Pancreas (tissue), 10 donors: ENCODE measurements around the gene MAD1L1. TPM values are rescaled to one million over a fixed set of nuclear protein-coding genes. Genes with fewer than 3 reads are reported as not detected.
A peak's percentile ranks its signal among the peaks of the same experiment; 100 is the strongest.

ENCODE experiments used
- ATAC-seq, 4 donors: fragments of 200-7000 bp; cut with Tn5 transposase; one replicate each; pipeline versions ENCODE4 v1.8.0 to v1.9.1; 2020; ENCODE audit warnings: mild to moderate bottlenecking in 4 of 4, moderate library complexity in 4 of 4
- DNase-seq, 6 donors: peaks; one replicate each; pipeline ENCODE4 v3.0.0-alpha.2; 2020
- FAIRE-seq: peaks from 2 replicates; lab custom pipeline; 2012; peaks lifted over from hg19 to GRCh38; lab: Jason Lieb, UNC
- H3K27ac ChIP-seq, 4 donors: fragments of 200-600 bp; sonication (generic); 1 replicate in 3 of 4; 2 replicates in 1 of 4; pipeline versions ENCODE4 v1.5.0 to v1.8.0; 2020
- H3K27me3 ChIP-seq, 4 donors: fragments of 200-600 bp; one replicate each; pipeline ENCODE4 v1.8.0; 2021
- H3K36me3 ChIP-seq, 3 donors: fragments of 200-600 bp; sonication (generic) in 1 of 3; one replicate each; pipeline versions ENCODE4 v1.5.0 to v1.8.0; 2020 to 2021
- H3K4me1 ChIP-seq, 3 donors: fragments of 200-600 bp; one replicate each; pipeline ENCODE4 v1.8.0; 2021
- H3K4me3 ChIP-seq, 4 donors: fragments of 200-600 bp; sonication (generic) in 2 of 4; one replicate each; pipeline versions ENCODE4 v1.5.0 to v1.8.0; 2020 to 2021
- H3K9me3 ChIP-seq, 4 donors: fragments of 200-600 bp; one replicate each; pipeline ENCODE4 v1.8.0; 2021
- WGBS, 2 donors: extraction: QIAGEN DNeasy Blood & Tissue Kit; methylation state at CpG; one replicate each; pipeline ENCODE4 v1.1.7; 2013; 5-methylcytosine and 5-hydroxymethylcytosine counted together
- intact Hi-C, 3 donors: fragments of 100-400 bp; cut with DNase I; formaldehyde crosslinking; loops; one replicate each; pipeline versions ENCODE4 v1.11.1 to v1.14.2; 2022
- polyA plus RNA-seq, 2 donors: library from polyadenylated mRNA; stranded (reverse); fragments of 200-250 nt; gene quantifications; one replicate each; pipeline ENCODE4 v1.2.3, GENCODE V29; 2013
- total RNA-seq, 6 donors: library from RNA; stranded (reverse); fragmentation: NEBNext Ultra II Directional in 4 of 6; extraction: Animal tissue kit (Norgen Biotek cat#: 25700) in 4 of 6; gene quantifications; one replicate each; pipeline versions ENCODE4 v1.2.1 to v1.2.4, GENCODE V29; 2021 to 2023
- TF ChIP-seq, protein P1 (sequence below), 4 donors: fragments of 200-600 bp; sonication (generic) in 3 of 4; IDR thresholded peaks; one replicate each; pipeline versions ENCODE4 v1.5.0 to v1.8.0; 2021; ENCODE audit warnings: antibody characterized with exemption in 4 of 4
- donor health status: healthy with polysubstance abuse.
- donor health status: DM: no; HTN: no; CAD: no; lungs with moderate emphysema.
- donor health status: DM: no; HTN: no; CAD: no.
- donor health status: control.
- donor health status: control.
- donor health status: Bipolar disorder and iron deficiency.
- donor health status: DM: yes; HTN: yes; CAD: no.
- donor health status: DM: no; HTN: no; CAD: no.
- donor health status: DM: no; HTN: no; CAD: no.
- donor health status: DM: yes; HTN: yes; CAD: no.

The MAD1L1 gene
- total and polyA plus RNA-seq, 8 donors, result 9.8 to 28.2 (median 11.9) TPM

- no peak for FAIRE-seq
- H3K4me3 ChIP-seq, result no peak overlapping the region
- 87 to 94% methylated on average over 19 to 25 of the region's 25 CpGs for WGBS, 2 donors
- H3K27me3 ChIP-seq, result no peaks in the 10 kb centered on the region
- no peaks in the 10 kb centered on the region for H3K9me3 ChIP-seq
- no peaks in the 10 kb centered on the region for H3K36me3 ChIP-seq
- intact Hi-C loops, result no loop called here
- TF ChIP-seq, protein P1, sequence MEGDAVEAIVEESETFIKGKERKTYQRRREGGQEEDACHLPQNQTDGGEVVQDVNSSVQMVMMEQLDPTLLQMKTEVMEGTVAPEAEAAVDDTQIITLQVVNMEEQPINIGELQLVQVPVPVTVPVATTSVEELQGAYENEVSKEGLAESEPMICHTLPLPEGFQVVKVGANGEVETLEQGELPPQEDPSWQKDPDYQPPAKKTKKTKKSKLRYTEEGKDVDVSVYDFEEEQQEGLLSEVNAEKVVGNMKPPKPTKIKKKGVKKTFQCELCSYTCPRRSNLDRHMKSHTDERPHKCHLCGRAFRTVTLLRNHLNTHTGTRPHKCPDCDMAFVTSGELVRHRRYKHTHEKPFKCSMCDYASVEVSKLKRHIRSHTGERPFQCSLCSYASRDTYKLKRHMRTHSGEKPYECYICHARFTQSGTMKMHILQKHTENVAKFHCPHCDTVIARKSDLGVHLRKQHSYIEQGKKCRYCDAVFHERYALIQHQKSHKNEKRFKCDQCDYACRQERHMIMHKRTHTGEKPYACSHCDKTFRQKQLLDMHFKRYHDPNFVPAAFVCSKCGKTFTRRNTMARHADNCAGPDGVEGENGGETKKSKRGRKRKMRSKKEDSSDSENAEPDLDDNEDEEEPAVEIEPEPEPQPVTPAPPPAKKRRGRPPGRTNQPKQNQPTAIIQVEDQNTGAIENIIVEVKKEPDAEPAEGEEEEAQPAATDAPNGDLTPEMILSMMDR (IDR thresholded peaks at IDR 0.05), result no peak
- no peak overlapping the region for H3K27ac ChIP-seq
- no peaks in the 10 kb centered on the region for H3K4me1 ChIP-seq
- peak in 2 of 6 donors; percentile 12 to 59 for DNase-seq
- no peak for ATAC-seq
Measured at GRCh38 chr7:1913466-1914282, 319.1 kb downstream of the MAD1L1 start.

GRCh38 chr7:1912593-1913465 lies 319.9 kb downstream of the MAD1L1 start:
- H3K4me1 ChIP-seq, result no peaks in the 10 kb centered on the region
- peak in 1 of 4 donors; percentile 13 for ATAC-seq
- WGBS, 2 donors, result 84 to 88% methylated on average over 41 of the region's 41 CpGs
- no peak overlapping the region for H3K27ac ChIP-seq
- intact Hi-C loops, result no loop called here
- H3K4me3 ChIP-seq, result no peak overlapping the region
- no peaks in the 10 kb centered on the region for H3K9me3 ChIP-seq
- no peaks in the 10 kb centered on the region for H3K36me3 ChIP-seq
- DNase-seq, result peak in 1 of 6 donors; percentile 22
- FAIRE-seq, result no peak
- TF ChIP-seq, protein P1 (IDR thresholded peaks at IDR 0.05), result no peak
- H3K27me3 ChIP-seq, result no peaks in the 10 kb centered on the region

DNA sequence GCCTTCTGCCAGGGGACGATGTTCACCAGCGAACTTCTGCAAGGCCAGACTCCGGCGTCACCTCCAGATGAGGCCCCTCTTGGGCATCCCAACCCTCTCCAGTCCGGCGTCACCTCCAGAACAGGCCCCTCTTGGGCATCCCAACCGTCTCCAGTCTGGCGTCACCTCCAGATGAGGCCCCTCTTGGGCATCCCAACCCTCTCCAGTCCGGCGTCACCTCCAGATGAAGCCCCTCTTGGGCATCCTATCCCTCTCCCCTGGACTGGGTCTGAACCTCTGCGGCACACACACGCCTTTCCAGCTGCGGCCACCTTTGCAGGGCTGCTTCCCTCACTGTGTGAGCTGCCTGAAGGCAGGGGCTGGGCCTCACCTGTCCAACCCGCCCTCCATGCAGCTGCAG lies 321.2 kb downstream of the MAD1L1 start:
- Histone ChIP-seq H3K4me3 (no peak overlapping the region), H3K4me1 (no peaks in the 10 kb centered on the region), H3K9me3 (no peaks in the 10 kb centered on the region), H3K36me3 (no peaks in the 10 kb centered on the region), H3K27me3 (no peaks in the 10 kb centered on the region), H3K27ac (no peak overlapping the region)
- ATAC-seq (no peak), DNase-seq (peak in 1 of 6 donors; percentile 11), FAIRE-seq (no peak)
- TF ChIP-seq, protein P1 (IDR thresholded peaks at IDR 0.05), result no peak
- 88 to 97% methylated on average over 13 to 14 of the region's 14 CpGs for WGBS, 2 donors
- intact Hi-C loops, result no loop called here

DNA sequence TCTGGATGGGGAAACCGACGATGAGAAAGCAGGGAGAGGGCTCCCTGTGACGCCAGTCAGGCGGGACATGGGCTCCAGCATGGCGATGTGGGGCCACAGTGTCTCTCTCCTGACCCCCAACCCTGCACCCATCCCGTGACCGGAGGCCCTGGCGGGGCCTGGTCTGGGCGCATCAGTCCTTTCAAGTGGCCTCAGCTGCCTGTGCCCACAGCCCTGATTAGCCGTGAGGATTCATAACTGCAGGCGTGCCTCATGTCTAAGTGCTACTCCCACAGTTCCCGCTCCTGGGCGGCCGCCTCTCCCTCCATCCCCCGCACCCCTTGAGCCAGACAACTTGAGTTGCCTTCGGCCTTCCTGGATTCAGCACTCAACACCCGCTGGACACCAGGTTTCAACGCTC lies 321.9 kb downstream of the MAD1L1 start:
- peak in 2 of 6 donors; percentile 13 to 40 for DNase-seq
- TF ChIP-seq, protein P1 (IDR thresholded peaks at IDR 0.05), result no peak
- 91 to 95% methylated on average over 18 of the region's 18 CpGs for WGBS, 2 donors

More for the DNA sequence above, 321.9 kb downstream of the MAD1L1 start:
- H3K27ac ChIP-seq, result no peak overlapping the region
- no peaks in the 10 kb centered on the region for H3K36me3 ChIP-seq
- H3K9me3 ChIP-seq, result no peaks in the 10 kb centered on the region
- no peak for ATAC-seq
- no peak for FAIRE-seq
- no peaks in the 10 kb centered on the region for H3K4me1 ChIP-seq
- no peak overlapping the region for H3K4me3 ChIP-seq
- intact Hi-C loops, result no loop called here
- H3K27me3 ChIP-seq, result no peaks in the 10 kb centered on the region
